CD4-positive, CD25-positive, alpha-beta regulatory T cell (primary cell): ENCODE measurements around the gene PDS5A. TPM values are rescaled to one million over a fixed set of nuclear protein-coding genes. Genes with fewer than 3 reads are reported as not detected.
A peak's percentile ranks its signal among the peaks of the same experiment; 100 is the strongest.

Experiments used
- ATAC-seq, 2 donors: fragments of 150-1000 bp; cut with Tn5 transposase; one replicate each; pipeline ENCODE4 v1.10.0; 2021; ENCODE audit warnings: low read depth in 2 of 2, moderate number of reproducible peaks in 2 of 2, moderate library complexity in 1 of 2
- DNase-seq, 3 donors: peaks; one replicate each; pipeline versions ENCODE4 v3.0.0 to v3.0.0-alpha.2; 2012 to 2022; ENCODE audit warnings: mixed read lengths in 1 of 3
- H3K27ac ChIP-seq: one replicate; pipeline ENCODE4 v1.7.0; 2013; ENCODE audit warnings: mild to moderate bottlenecking, low read length; ENCODE audit not compliant: insufficient read depth, poor library complexity, severe bottlenecking
- H3K27me3 ChIP-seq: one replicate; pipeline ENCODE4 v1.7.0; 2013; ENCODE audit warnings: low read length; ENCODE audit not compliant: control insufficient read depth, insufficient read depth
- H3K36me3 ChIP-seq: one replicate; pipeline ENCODE4 v1.7.0; 2013; ENCODE audit warnings: mild to moderate bottlenecking, low read length, moderate library complexity; ENCODE audit not compliant: control insufficient read depth, insufficient read depth
- H3K4me1 ChIP-seq: 2 replicates; pipeline ENCODE4 v1.7.0; 2013; ENCODE audit warnings: mild to moderate bottlenecking, low read length; ENCODE audit not compliant: insufficient read depth, control insufficient read depth, poor library complexity, severe bottlenecking
- H3K4me3 ChIP-seq: one replicate; pipeline ENCODE4 v1.7.0; 2013; ENCODE audit warnings: low read depth, mild to moderate bottlenecking, low read length, moderate library complexity
- H3K9me3 ChIP-seq, 2 experiments: 1 replicate in 1 of 2; 2 replicates in 1 of 2; pipeline ENCODE4 v1.7.0; 2013; ENCODE audit warnings: low read length in 2 of 2, mild to moderate bottlenecking in 1 of 2, moderate library complexity in 1 of 2; ENCODE audit not compliant: control insufficient read depth in 2 of 2
- H3K27ac Mint-ChIP-seq, 3 donors: one replicate each; pipeline ENCODE4 v1.8.0; 2020 to 2022; ENCODE audit warnings: mild to moderate bottlenecking in 3 of 3, mixed read lengths in 3 of 3, moderate library complexity in 2 of 3
- H3K27me3 Mint-ChIP-seq: one replicate; pipeline ENCODE4 v1.8.0; 2022; ENCODE audit warnings: mild to moderate bottlenecking, mixed read lengths
- H3K36me3 Mint-ChIP-seq: one replicate; pipeline ENCODE4 v1.8.0; 2020; ENCODE audit warnings: mixed read lengths
- H3K4me1 Mint-ChIP-seq, 4 donors: one replicate each; pipeline ENCODE4 v1.8.0; 2020 to 2022; ENCODE audit warnings: mixed read lengths in 4 of 4, mild to moderate bottlenecking in 1 of 4
- H3K4me3 Mint-ChIP-seq, 4 donors: one replicate each; pipeline ENCODE4 v1.8.0; 2020 to 2022; ENCODE audit warnings: mild to moderate bottlenecking in 4 of 4, mixed read lengths in 4 of 4, moderate library complexity in 3 of 4
- H3K9me3 Mint-ChIP-seq, 7 donors: one replicate each; pipeline ENCODE4 v1.8.0; 2020 to 2022; ENCODE audit warnings: mixed read lengths in 7 of 7, mild to moderate bottlenecking in 3 of 7, moderate library complexity in 2 of 7
- polyA plus RNA-seq, 4 donors: library from polyadenylated mRNA; unstranded; fragments of 300-500 nt; fragmentation: Illumina TruSeq; gene quantifications; one replicate each; pipeline ENCODE4 v1.2.3, GENCODE V29; 2021
- total RNA-seq: library from RNA; stranded (reverse); gene quantifications from one replicate; pipeline ENCODE4 v1.2.3, GENCODE V29; 2022

The PDS5A gene
- total and polyA plus RNA-seq, 5 donors from 2014 or later = 25.2 to 111 (median 32.5) TPM

- no peak for DNase-seq
- no peak overlapping the region for H3K4me3 Mint-ChIP-seq
- H3K9me3 Mint-ChIP-seq = no peaks in the 10 kb centered on the region
- peaks cover 60% of the 10 kb centered on the region for H3K36me3 ChIP-seq
- no peak overlapping the region for H3K4me3 ChIP-seq
- H3K9me3 ChIP-seq = no peaks in the 10 kb centered on the region
- peaks cover 0 to 11% (median 3%) of the 10 kb centered on the region in 4 donors for H3K4me1 Mint-ChIP-seq
- H3K27ac ChIP-seq = no peak overlapping the region
- no peaks in the 10 kb centered on the region for H3K27me3 ChIP-seq
- no peak for ATAC-seq
- H3K4me1 ChIP-seq = no peaks in the 10 kb centered on the region
- H3K36me3 Mint-ChIP-seq = peaks cover 29% of the 10 kb centered on the region
- H3K27ac Mint-ChIP-seq = peak overlapping the region in 1 of 3 donors; percentile 54
- no peaks in the 10 kb centered on the region for H3K27me3 Mint-ChIP-seq
Measured at GRCh38 chr4:39865280-39865679, 112.4 kb downstream of the PDS5A start.

GRCh38 chr4:39864391-39864790 is 113.3 kb downstream of the PDS5A start:
- Histone ChIP-seq H3K9me3 (no peaks in the 10 kb centered on the region), H3K27ac (no peak overlapping the region), H3K4me1 (no peaks in the 10 kb centered on the region), H3K36me3 (peaks cover 63% of the 10 kb centered on the region), H3K27me3 (no peaks in the 10 kb centered on the region), H3K4me3 (no peak overlapping the region)
- H3K36me3 Mint-ChIP-seq = peaks cover 34% of the 10 kb centered on the region
- H3K4me1 Mint-ChIP-seq = peaks cover 2 to 20% (median 4%) of the 10 kb centered on the region in 4 donors
- no peaks in the 10 kb centered on the region for H3K27me3 Mint-ChIP-seq
- ATAC-seq (no peak), DNase-seq (no peak)
- no peak overlapping the region for H3K4me3 Mint-ChIP-seq
- no peak overlapping the region for H3K27ac Mint-ChIP-seq
- no peaks in the 10 kb centered on the region for H3K9me3 Mint-ChIP-seq

GRCh38 chr4:39860804-39861203 is 116.9 kb downstream of the PDS5A start:
- H3K4me1 Mint-ChIP-seq = peaks cover 2 to 34% (median 6%) of the 10 kb centered on the region in 4 donors
- Histone ChIP-seq H3K36me3 (peaks cover 62% of the 10 kb centered on the region), H3K27ac (no peak overlapping the region), H3K27me3 (no peaks in the 10 kb centered on the region), H3K9me3 (peaks cover 0 to 6% of the 10 kb centered on the region in 2 experiments), H3K4me3 (no peak overlapping the region), H3K4me1 (no peaks in the 10 kb centered on the region)
- ATAC-seq (no peak), DNase-seq (no peak)
- no peak overlapping the region for H3K4me3 Mint-ChIP-seq
- peaks cover 45% of the 10 kb centered on the region for H3K36me3 Mint-ChIP-seq
- H3K27me3 Mint-ChIP-seq = no peaks in the 10 kb centered on the region
- H3K27ac Mint-ChIP-seq = no peak overlapping the region
- H3K9me3 Mint-ChIP-seq = peaks cover 0 to 5% (median 0%) of the 10 kb centered on the region in 7 donors

GRCh38 chr4:39855909-39856512 is 121.7 kb downstream of the PDS5A start:
- Mint-ChIP-seq H3K9me3 (peaks cover 0 to 11% (median 1%) of the 10 kb centered on the region in 7 donors), H3K4me3 (no peak overlapping the region)

GRCh38 chr4:39852636-39853035 is 125.1 kb downstream of the PDS5A start:
- no peaks in the 10 kb centered on the region for H3K27me3 Mint-ChIP-seq
- H3K4me3 ChIP-seq = no peak overlapping the region
- H3K9me3 Mint-ChIP-seq = peaks cover 0 to 11% (median 1%) of the 10 kb centered on the region in 7 donors
- H3K4me1 Mint-ChIP-seq = peaks cover 9 to 18% (median 11%) of the 10 kb centered on the region in 4 donors
- H3K27ac Mint-ChIP-seq = peak overlapping the region in 1 of 3 donors; percentile 62
- ATAC-seq (no peak), DNase-seq (no peak)
- peaks cover 58% of the 10 kb centered on the region for H3K36me3 ChIP-seq
- H3K4me3 Mint-ChIP-seq = no peak overlapping the region
- no peak overlapping the region for H3K27ac ChIP-seq
- H3K27me3 ChIP-seq = no peaks in the 10 kb centered on the region
- H3K9me3 ChIP-seq = peaks cover 0 to 9% of the 10 kb centered on the region in 2 experiments
- no peaks in the 10 kb centered on the region for H3K4me1 ChIP-seq
- H3K36me3 Mint-ChIP-seq = peaks cover 51% of the 10 kb centered on the region

More at GRCh38 chr4:39855909-39856512, 121.7 kb downstream of the PDS5A start:
- Histone ChIP-seq H3K27me3 (no peaks in the 10 kb centered on the region), H3K4me1 (no peaks in the 10 kb centered on the region), H3K36me3 (peaks cover 61% of the 10 kb centered on the region), H3K27ac (no peak overlapping the region), H3K4me3 (no peak overlapping the region), H3K9me3 (peaks cover 0 to 9% of the 10 kb centered on the region in 2 experiments)
- Mint-ChIP-seq H3K27ac (peak overlapping the region in 1 of 3 donors; percentile 81), H3K36me3 (peaks cover 63% of the 10 kb centered on the region), H3K4me1 (peaks cover 9 to 35% (median 20%) of the 10 kb centered on the region in 4 donors), H3K27me3 (no peaks in the 10 kb centered on the region)
- DNase-seq (no peak), ATAC-seq (no peak)

- no peak overlapping the region for H3K4me3 ChIP-seq
- H3K36me3 Mint-ChIP-seq = peaks cover 36% of the 10 kb centered on the region
Measured at GRCh38 chr4:39850727-39851126, 127.0 kb downstream of the PDS5A start.

GRCh38 chr4:39846705-39847104 is 131.0 kb downstream of the PDS5A start:
- H3K27ac ChIP-seq = no peak overlapping the region
- H3K27ac Mint-ChIP-seq = no peak overlapping the region
- DNase-seq = no peak
- H3K4me1 ChIP-seq = no peaks in the 10 kb centered on the region
- no peaks in the 10 kb centered on the region for H3K9me3 ChIP-seq
- H3K27me3 Mint-ChIP-seq = no peaks in the 10 kb centered on the region
- peaks cover 19% of the 10 kb centered on the region for H3K36me3 Mint-ChIP-seq
- peaks cover 0 to 1% (median 0%) of the 10 kb centered on the region in 4 donors for H3K4me1 Mint-ChIP-seq
- H3K27me3 ChIP-seq = no peaks in the 10 kb centered on the region
- H3K4me3 Mint-ChIP-seq = no peak overlapping the region
- ATAC-seq = no peak
- H3K36me3 ChIP-seq = peaks cover 58% of the 10 kb centered on the region
- no peak overlapping the region for H3K4me3 ChIP-seq
- H3K9me3 Mint-ChIP-seq = no peaks in the 10 kb centered on the region

More at GRCh38 chr4:39850727-39851126, 127.0 kb downstream of the PDS5A start:
- peaks cover 0 to 7% (median 1%) of the 10 kb centered on the region in 7 donors for H3K9me3 Mint-ChIP-seq
- Histone ChIP-seq H3K27ac (no peak overlapping the region), H3K9me3 (peaks cover 0 to 2% of the 10 kb centered on the region in 2 experiments), H3K4me1 (no peaks in the 10 kb centered on the region), H3K27me3 (no peaks in the 10 kb centered on the region), H3K36me3 (peaks cover 66% of the 10 kb centered on the region)
- H3K27ac Mint-ChIP-seq = no peak overlapping the region
- ATAC-seq (no peak), DNase-seq (no peak)
- H3K4me1 Mint-ChIP-seq = peaks cover 9 to 16% (median 11%) of the 10 kb centered on the region in 4 donors
- H3K4me3 Mint-ChIP-seq = no peak overlapping the region
- H3K27me3 Mint-ChIP-seq = no peaks in the 10 kb centered on the region

- Mint-ChIP-seq H3K27ac (no peak overlapping the region), H3K27me3 (no peaks in the 10 kb centered on the region), H3K36me3 (peaks cover 20% of the 10 kb centered on the region), H3K4me1 (no peaks in the 10 kb centered on the region), H3K9me3 (no peaks in the 10 kb centered on the region), H3K4me3 (no peak overlapping the region)
- no peak for DNase-seq
- Histone ChIP-seq H3K36me3 (peaks cover 64% of the 10 kb centered on the region), H3K4me1 (no peaks in the 10 kb centered on the region), H3K4me3 (no peak overlapping the region), H3K27me3 (no peaks in the 10 kb centered on the region), H3K27ac (no peak overlapping the region), H3K9me3 (no peaks in the 10 kb centered on the region)
- no peak for ATAC-seq
Measured at GRCh38 chr4:39846120-39846519, 131.6 kb downstream of the PDS5A start.
